ENCODE data around the gene SOAT1.
A peak's percentile ranks its signal among the peaks of the same experiment; 100 is the strongest.

SOAT1 gene

DNA sequence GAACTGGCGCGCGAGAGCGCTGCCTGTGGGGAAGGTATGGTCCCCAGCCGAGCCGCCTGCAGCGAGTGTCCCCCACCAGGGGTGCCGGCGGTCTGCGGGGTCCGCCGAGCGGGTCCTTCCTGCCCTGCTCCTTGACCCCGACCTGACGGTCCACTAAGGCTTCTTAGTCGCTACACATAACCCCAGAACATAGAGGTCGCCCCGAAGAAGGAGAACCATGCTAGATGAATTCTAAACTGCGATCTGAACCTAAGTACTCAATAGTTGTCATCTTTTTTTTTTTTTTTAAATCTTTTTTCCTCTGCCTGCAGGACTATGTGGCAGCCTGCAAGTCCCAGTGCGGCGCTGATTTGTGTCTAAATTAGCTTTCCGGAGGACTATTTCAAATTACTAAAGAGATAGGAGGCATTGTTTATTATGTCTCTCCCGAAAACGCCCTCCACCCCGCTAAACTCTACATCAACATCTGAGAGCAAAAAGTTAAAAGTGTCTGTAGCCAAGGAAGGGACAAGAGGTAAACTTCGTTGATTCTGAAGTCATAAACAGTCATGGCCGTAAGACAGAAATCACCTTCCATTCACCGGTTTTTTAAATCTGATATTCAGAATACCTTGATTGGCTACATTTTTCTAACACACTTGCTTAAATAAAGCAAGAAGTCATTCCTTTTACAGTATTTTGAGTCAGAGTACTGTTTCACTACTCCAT is 72.7 kb downstream of the SOAT1 start:
- Histone ChIP-seq H3K27ac (ENCODE audit: low read depth, low read length) (peak overlapping the region; percentile 79), H3K9me3 (ENCODE audit: insufficient read depth, low read length) (no peaks in the 10 kb centered on the region), H4K20me1 (ENCODE audit: low read depth, low read length) (no peaks in the 10 kb centered on the region), H3K27me3 (ENCODE audit: low read length) (no peaks in the 10 kb centered on the region), H3K4me2 (ENCODE audit: low read depth, low read length, poor library complexity, severe bottlenecking) (peak overlapping the region; percentile 73), H3K4me3 (ENCODE audit: insufficient read depth, low read length, poor library complexity, severe bottlenecking) (peak overlapping the region; percentile 75), H3K9ac (ENCODE audit: low read length) (peak overlapping the region; percentile 63), H2AFZ (ENCODE audit: low read depth, low read length, severe bottlenecking) (peak overlapping the region; percentile 90), H3F3A (ENCODE audit: insufficient read depth) (0 out of 2 replicates have a peak, but pooled peaks cover 3% of the 10 kb centered on the region), H3K36me3 (ENCODE audit: low read length) (no peaks in the 10 kb centered on the region), H3K79me2 (ENCODE audit: insufficient read depth, low read length) (no peaks in the 10 kb centered on the region), H3K9me2 (replicated peaks; ENCODE audit: insufficient read depth, low read length) (no peaks in the 10 kb centered on the region)
- TF ChIP-seq EZH2phosphoT487 (conservative IDR thresholded peaks at IDR 0.05; ENCODE audit: low read length) = no peak
- TF ChIP-seq, protein P1, sequence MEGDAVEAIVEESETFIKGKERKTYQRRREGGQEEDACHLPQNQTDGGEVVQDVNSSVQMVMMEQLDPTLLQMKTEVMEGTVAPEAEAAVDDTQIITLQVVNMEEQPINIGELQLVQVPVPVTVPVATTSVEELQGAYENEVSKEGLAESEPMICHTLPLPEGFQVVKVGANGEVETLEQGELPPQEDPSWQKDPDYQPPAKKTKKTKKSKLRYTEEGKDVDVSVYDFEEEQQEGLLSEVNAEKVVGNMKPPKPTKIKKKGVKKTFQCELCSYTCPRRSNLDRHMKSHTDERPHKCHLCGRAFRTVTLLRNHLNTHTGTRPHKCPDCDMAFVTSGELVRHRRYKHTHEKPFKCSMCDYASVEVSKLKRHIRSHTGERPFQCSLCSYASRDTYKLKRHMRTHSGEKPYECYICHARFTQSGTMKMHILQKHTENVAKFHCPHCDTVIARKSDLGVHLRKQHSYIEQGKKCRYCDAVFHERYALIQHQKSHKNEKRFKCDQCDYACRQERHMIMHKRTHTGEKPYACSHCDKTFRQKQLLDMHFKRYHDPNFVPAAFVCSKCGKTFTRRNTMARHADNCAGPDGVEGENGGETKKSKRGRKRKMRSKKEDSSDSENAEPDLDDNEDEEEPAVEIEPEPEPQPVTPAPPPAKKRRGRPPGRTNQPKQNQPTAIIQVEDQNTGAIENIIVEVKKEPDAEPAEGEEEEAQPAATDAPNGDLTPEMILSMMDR (IDR thresholded peaks at IDR 0.05; ENCODE audit: insufficient read depth, low read length, poor library complexity, severe bottlenecking) = no peak

DNA sequence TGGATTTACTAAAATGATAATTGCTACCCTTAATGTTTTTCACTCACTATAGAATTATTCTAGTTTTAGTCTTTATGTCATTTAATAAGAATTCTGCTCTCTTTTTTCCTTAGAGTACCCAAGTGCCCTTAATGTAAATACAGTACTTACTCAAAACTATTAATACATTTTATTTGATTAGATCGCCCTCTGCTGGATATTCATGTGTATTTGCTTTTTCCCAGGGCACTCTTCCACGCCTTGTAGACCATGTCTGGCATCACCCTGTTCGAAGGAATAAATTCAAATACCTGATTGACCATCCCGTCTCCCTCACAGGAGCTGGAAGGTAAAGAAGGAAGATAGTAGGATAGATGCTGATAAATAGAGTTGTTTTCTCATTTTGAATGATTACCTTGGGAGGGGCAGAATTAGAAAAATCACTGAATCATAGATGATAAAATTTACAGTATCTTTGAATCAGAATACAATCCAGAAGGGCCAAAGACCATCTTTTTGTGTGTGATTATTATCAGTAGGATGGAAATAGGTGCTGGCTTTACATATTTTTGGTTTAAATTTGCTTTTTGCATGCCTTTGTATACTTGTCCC is 76.2 kb downstream of the SOAT1 start:
- Histone ChIP-seq H2AFZ (ENCODE audit: low read depth, low read length, severe bottlenecking) (no peak overlapping the region), H3K27ac (ENCODE audit: low read depth, low read length) (no peak overlapping the region), H3K9me3 (ENCODE audit: insufficient read depth, low read length) (no peaks in the 10 kb centered on the region), H3K27me3 (ENCODE audit: low read length) (no peaks in the 10 kb centered on the region), H3K4me3 (ENCODE audit: insufficient read depth, low read length, poor library complexity, severe bottlenecking) (no peak overlapping the region), H3K9ac (ENCODE audit: low read length) (no peak overlapping the region), H3K79me2 (ENCODE audit: insufficient read depth, low read length) (no peaks in the 10 kb centered on the region), H3K36me3 (ENCODE audit: low read length) (no peaks in the 10 kb centered on the region), H3K9me2 (replicated peaks; ENCODE audit: insufficient read depth, low read length) (no peaks in the 10 kb centered on the region), H4K20me1 (ENCODE audit: low read depth, low read length) (no peaks in the 10 kb centered on the region), H3K4me2 (ENCODE audit: low read depth, low read length, poor library complexity, severe bottlenecking) (no peak overlapping the region), H3F3A (ENCODE audit: insufficient read depth) (no peaks in the 10 kb centered on the region)
- no peak for TF ChIP-seq EZH2phosphoT487 (conservative IDR thresholded peaks at IDR 0.05; ENCODE audit: low read length)
- TF ChIP-seq, protein P1 (IDR thresholded peaks at IDR 0.05; ENCODE audit: insufficient read depth, low read length, poor library complexity, severe bottlenecking) = peak; percentile 71

DNA sequence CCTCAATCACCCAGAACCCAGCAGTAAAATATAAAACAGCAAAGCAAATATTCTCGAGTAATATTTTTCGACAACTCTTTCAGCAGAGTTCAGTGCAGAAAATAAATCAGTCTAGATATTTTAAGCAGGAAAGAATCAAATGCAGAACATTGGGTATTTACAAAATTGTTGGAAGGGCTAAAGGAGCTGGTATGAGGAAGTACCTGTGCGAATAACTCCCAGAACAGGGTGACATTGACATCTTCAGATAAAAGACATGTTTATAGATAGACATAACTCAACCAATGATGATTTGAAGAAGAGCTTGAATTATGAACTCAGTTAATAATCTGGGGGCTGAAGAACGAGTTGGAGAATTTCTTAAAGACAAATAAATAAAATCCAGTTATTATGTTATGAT is 78.6 kb downstream of the SOAT1 start:
- Histone ChIP-seq H3K4me2 (ENCODE audit: low read depth, low read length, poor library complexity, severe bottlenecking) (no peak overlapping the region), H3K9ac (ENCODE audit: low read length) (no peak overlapping the region)

More for the DNA sequence above, 78.6 kb downstream of the SOAT1 start:
- no peak overlapping the region for H3K27ac ChIP-seq (ENCODE audit: low read depth, low read length)
- no peaks in the 10 kb centered on the region for H3K27me3 ChIP-seq (ENCODE audit: low read length)
- TF ChIP-seq EZH2phosphoT487 (conservative IDR thresholded peaks at IDR 0.05; ENCODE audit: low read length) = no peak
- TF ChIP-seq, protein P1 (IDR thresholded peaks at IDR 0.05; ENCODE audit: insufficient read depth, low read length, poor library complexity, severe bottlenecking) = no peak
- H3K9me2 ChIP-seq (replicated peaks; ENCODE audit: insufficient read depth, low read length) = no peaks in the 10 kb centered on the region
- H4K20me1 ChIP-seq (ENCODE audit: low read depth, low read length) = no peaks in the 10 kb centered on the region
- no peaks in the 10 kb centered on the region for H3F3A ChIP-seq (ENCODE audit: insufficient read depth)
- no peak overlapping the region for H2AFZ ChIP-seq (ENCODE audit: low read depth, low read length, severe bottlenecking)
- H3K79me2 ChIP-seq (ENCODE audit: insufficient read depth, low read length) = no peaks in the 10 kb centered on the region
- H3K36me3 ChIP-seq (ENCODE audit: low read length) = no peaks in the 10 kb centered on the region
- H3K4me3 ChIP-seq (ENCODE audit: insufficient read depth, low read length, poor library complexity, severe bottlenecking) = no peak overlapping the region
- no peaks in the 10 kb centered on the region for H3K9me3 ChIP-seq (ENCODE audit: insufficient read depth, low read length)

Data from SU-DHL-6 (cell line).